Uterus (tissue), 4 donors: ENCODE measurements around the gene KCNQ1. TPM values are rescaled to one million over a fixed set of nuclear protein-coding genes. Genes with fewer than 3 reads are reported as not detected.

Experiments
- DNase-seq, 2 donors: peaks; one replicate each; pipeline ENCODE4 v3.0.0-alpha.2; 2019 to 2020
- H3K27ac ChIP-seq, 2 donors: fragments of 200-600 bp; sonication (generic); 1 replicate in 1 of 2; 2 replicates in 1 of 2; pipeline ENCODE4 v1.5.1; 2016 to 2018
- H3K27me3 ChIP-seq, 2 donors: fragments of 200-600 bp; sonication (generic); one replicate each; pipeline ENCODE4 v1.5.1; 2018 to 2019; ENCODE audit warnings: control low read depth in 1 of 2
- H3K36me3 ChIP-seq, 2 donors: fragments of 200-600 bp; sonication (generic); one replicate each; pipeline ENCODE4 v1.5.1; 2019; ENCODE audit warnings: control low read depth in 1 of 2
- H3K4me1 ChIP-seq, 2 donors: fragments of 200-600 bp; sonication (generic); one replicate each; pipeline ENCODE4 v1.5.1; 2018 to 2019; ENCODE audit warnings: control low read depth in 1 of 2
- H3K4me3 ChIP-seq, 2 donors: fragments of 200-600 bp; sonication (generic); 1 replicate in 1 of 2; 2 replicates in 1 of 2; pipeline ENCODE4 v1.5.1; 2018 to 2019; ENCODE audit warnings: mild to moderate bottlenecking in 1 of 2
- H3K9me3 ChIP-seq, 2 donors: fragments of 200-600 bp; sonication (generic); one replicate each; pipeline ENCODE4 v1.5.1; 2019; ENCODE audit warnings: control low read depth in 1 of 2
- CTCF ChIP-seq, 4 experiments: fragments of 200-600 bp in 2 of 4; fragments of 450-650 bp in 2 of 4; sonication (generic) in 2 of 4; IDR thresholded peaks; one replicate each; pipeline ENCODE4 v1.5.1; 2016 to 2019; ENCODE audit warnings: antibody characterized with exemption in 4 of 4, mild to moderate bottlenecking in 2 of 4, moderate library complexity in 1 of 4
- POLR2A ChIP-seq, 2 donors: fragments of 450-650 bp; IDR thresholded peaks; one replicate each; pipeline ENCODE4 v1.6.1; 2016; ENCODE audit warnings: antibody characterized with exemption in 2 of 2, mild to moderate bottlenecking in 1 of 2, moderate library complexity in 1 of 2
- intact Hi-C: fragments of 100-400 bp; cut with DNase I; formaldehyde crosslinking; loops from one replicate; pipeline ENCODE4 v1.15.1; 2023; ENCODE audit warnings: low total_unique reads
- total RNA-seq, 4 donors: library from RNA; depleted of rRNA in 3 of 4; stranded (reverse); fragments of >200 nt in 3 of 4; gene quantifications; one replicate each; pipeline versions ENCODE4 v1.1.0 to v1.2.4, GENCODE V29; 2014 to 2023
- donor health status: DM: yes; HTN: yes; CAD: no.

KCNQ1 gene
- total RNA-seq, 4 donors from 2014 or later: 2.6 to 10.4 (median 5.4) TPM

GRCh38 chr11:2539371-2540222 lies 94.8 kb downstream of the KCNQ1 start:
- Histone ChIP-seq H3K27me3 (no peaks in the 10 kb centered on the region), H3K36me3 (no peaks in the 10 kb centered on the region), H3K4me3 (no peak overlapping the region), H3K27ac (no peak overlapping the region), H3K9me3 (no peaks in the 10 kb centered on the region), H3K4me1 (no peaks in the 10 kb centered on the region)
- DNase-seq: no peak
- TF ChIP-seq CTCF (IDR thresholded peaks at IDR 0.05): no peak
- TF ChIP-seq POLR2A (IDR thresholded peaks at IDR 0.05): no peak
- intact Hi-C loops: no loop called here

- H3K36me3 ChIP-seq: no peaks in the 10 kb centered on the region
- no peak for TF ChIP-seq POLR2A (IDR thresholded peaks at IDR 0.05)
- no peak for TF ChIP-seq CTCF (IDR thresholded peaks at IDR 0.05)
- H3K27ac ChIP-seq: no peak overlapping the region
- H3K27me3 ChIP-seq: no peaks in the 10 kb centered on the region
- no peaks in the 10 kb centered on the region for H3K4me1 ChIP-seq
- DNase-seq: no peak
- intact Hi-C loops: no loop called here
- no peaks in the 10 kb centered on the region for H3K9me3 ChIP-seq
- no peak overlapping the region for H3K4me3 ChIP-seq
Measured at GRCh38 chr11:2540223-2540991, 95.6 kb downstream of the KCNQ1 start.

GRCh38 chr11:2540992-2541680 lies 96.3 kb downstream of the KCNQ1 start:
- Histone ChIP-seq H3K4me1 (no peaks in the 10 kb centered on the region), H3K27ac (no peak overlapping the region), H3K4me3 (no peak overlapping the region), H3K27me3 (no peaks in the 10 kb centered on the region), H3K9me3 (no peaks in the 10 kb centered on the region), H3K36me3 (no peaks in the 10 kb centered on the region)
- intact Hi-C loops: no loop called here
- no peak for DNase-seq
- no peak for TF ChIP-seq CTCF (IDR thresholded peaks at IDR 0.05)
- no peak for TF ChIP-seq POLR2A (IDR thresholded peaks at IDR 0.05)

GRCh38 chr11:2541881-2542361 lies 97.1 kb downstream of the KCNQ1 start:
- TF ChIP-seq CTCF (IDR thresholded peaks at IDR 0.05): no peak
- TF ChIP-seq POLR2A (IDR thresholded peaks at IDR 0.05): no peak
- DNase-seq: no peak

More at GRCh38 chr11:2541881-2542361, 97.1 kb downstream of the KCNQ1 start:
- intact Hi-C loops: no loop called here
- no peaks in the 10 kb centered on the region for H3K27me3 ChIP-seq
- H3K36me3 ChIP-seq: no peaks in the 10 kb centered on the region
- H3K4me1 ChIP-seq: no peaks in the 10 kb centered on the region
- H3K27ac ChIP-seq: no peak overlapping the region
- no peaks in the 10 kb centered on the region for H3K9me3 ChIP-seq
- no peak overlapping the region for H3K4me3 ChIP-seq
